ENCODE data around the gene OR5AU1.

GRCh38 chr14:21121122-21121521, 34.7 kb downstream of the OR5AU1 start:
- no peak for TF ChIP-seq CTCF (IDR thresholded peaks at IDR 0.05)
- no peak for TF ChIP-seq POLR2A (IDR thresholded peaks at IDR 0.05)
- TF ChIP-seq POLR2AphosphoS5 (IDR thresholded peaks at IDR 0.05) = no peak
- no peak for TF ChIP-seq EP300 (IDR thresholded peaks at IDR 0.05)

Measured in stomach (tissue), 4 donors.